GM21367 (cell line): ENCODE results near the gene RNASE13.
"Not testable (repeated sequence)": the region's sequence is repeated elsewhere in the genome, so short reads cannot be mapped to it uniquely, and the experiment has no call there.

Experiments used
- ATAC-seq: cut with Tn5 transposase; IDR thresholded peaks from one replicate; pipeline ENCODE4 v1.9.1; 2021; ENCODE audit not compliant: unreplicated experiment

The RNASE13 gene

GRCh38 chr14:20996521-20996920 lies 38.1 kb downstream of the RNASE13 start:
- ATAC-seq, result no peak

- ATAC-seq, result peak; percentile 92
Observed at GRCh38 chr14:20989787-20990600, 44.6 kb downstream of the RNASE13 start, which contains the start of gene METTL17. METTL17 (plus strand) TSS chr14:20989980; CDS start chr14:20990003, 23 bp downstream.

GRCh38 chr14:20989471-20989786 lies 45.2 kb downstream of the RNASE13 start:
- no peak for ATAC-seq

- ATAC-seq, result no peak
Observed at GRCh38 chr14:20988717-20989470, 45.7 kb downstream of the RNASE13 start.

GRCh38 chr14:20986811-20987210 lies 47.8 kb downstream of the RNASE13 start:
- no peak for ATAC-seq

GRCh38 chr14:20985650-20986049 lies 49.0 kb downstream of the RNASE13 start:
- not testable (repeated sequence) for ATAC-seq
